ENCODE data around the gene ALK. TPM values are rescaled to one million over a fixed set of nuclear protein-coding genes. Genes with fewer than 3 reads are reported as not detected.

The ALK gene
- total RNA-seq, 1 experiment from 2014 or later, result not detected

GRCh38 chr2:29317801-29318485 lies 603.4 kb downstream of the ALK start:
- no peak overlapping the region for H3K9ac ChIP-seq (ENCODE audit: extremely low read depth, insufficient read length, low read length)
- H3K36me3 Mint-ChIP-seq (ENCODE audit: insufficient read depth in 1 of 3, low read depth in 3 of 3), result no peaks in the 10 kb centered on the region
- H2AFZ ChIP-seq (ENCODE audit: low read length), result no peak overlapping the region
- no peak overlapping the region for H3K4me2 ChIP-seq (ENCODE audit: insufficient read depth, insufficient read length, low read length)
- H3K79me1 ChIP-seq (ENCODE audit: insufficient read depth, low read depth, low read length, poor library complexity, severe bottlenecking), result no peaks in the 10 kb centered on the region
- H3K4me1 Mint-ChIP-seq, result peaks cover 10 to 13% of the 10 kb centered on the region in 2 experiments
- no peak overlapping the region for H3K18ac ChIP-seq (ENCODE audit: insufficient read length, low read depth, low read length)
- H3K4me1 ChIP-seq (ENCODE audit: insufficient read depth, low read length), result no peaks in the 10 kb centered on the region
- H3K9me3 ChIP-seq (ENCODE audit: control insufficient read depth, low read depth, low read length), result no peaks in the 10 kb centered on the region
- H2BK12ac ChIP-seq (ENCODE audit: insufficient read length, low read depth, low read length), result no peak overlapping the region
- no peak overlapping the region for H3K27ac ChIP-seq (ENCODE audit: insufficient read length, low read depth, low read length)
- no peak overlapping the region for H2BK20ac ChIP-seq (ENCODE audit: low read depth, low read length, poor library complexity, severe bottlenecking)
- H3K27me3 Mint-ChIP-seq (ENCODE audit: low read depth), result peaks cover 1% of the 10 kb centered on the region; the same call in 1 of the 2 replicates
- no peak overlapping the region for H2AK5ac ChIP-seq (ENCODE audit: insufficient read length, low read length)
- no peak for DNase-seq
- WGBS (ENCODE audit: extremely low coverage, insufficient read length, low lambda C conversion rate), result no CpG with 5 or more reads among the region's 8 CpGs
- H3K23me2 ChIP-seq (ENCODE audit: insufficient read length, low read depth, low read length, poor library complexity, severe bottlenecking), result no peaks in the 10 kb centered on the region
- peak overlapping the region in 1 of 3 experiments; percentile 42; a peak in 2 of 7 replicates for H3K27ac Mint-ChIP-seq
- TF ChIP-seq CTCF (conservative IDR thresholded peaks at IDR 0.05), result no peak
- H3K56ac ChIP-seq (ENCODE audit: insufficient read length, low read depth, low read length), result no peak overlapping the region
- H4K91ac ChIP-seq (ENCODE audit: insufficient read length, low read depth, low read length), result no peak overlapping the region
- H4K5ac ChIP-seq (ENCODE audit: insufficient read length, low read depth, low read length), result no peak overlapping the region
- no peak overlapping the region for H3T11ph ChIP-seq (ENCODE audit: low read length)
- H2BK120ac ChIP-seq (ENCODE audit: low read depth, low read length, poor library complexity, severe bottlenecking), result no peak overlapping the region
- no peak overlapping the region for H3K4me3 Mint-ChIP-seq
- H3K4ac ChIP-seq (ENCODE audit: low read depth, low read length), result no peak overlapping the region
- H3K9me3 Mint-ChIP-seq, result no peaks in the 10 kb centered on the region
- H3K79me2 ChIP-seq (ENCODE audit: insufficient read depth, low read length), result no peaks in the 10 kb centered on the region
- no peaks in the 10 kb centered on the region for H4K20me1 ChIP-seq (ENCODE audit: control insufficient read depth, insufficient read depth, insufficient read length)
- H4K8ac ChIP-seq (replicated peaks; ENCODE audit: insufficient read length, low read depth, low read length), result no peak overlapping the region
- no peak overlapping the region for H2BK15ac ChIP-seq (ENCODE audit: low read depth, low read length)
- H3K23ac ChIP-seq (ENCODE audit: insufficient read length, low read depth, low read length), result no peak overlapping the region
- H2BK5ac ChIP-seq (ENCODE audit: insufficient read length, low read length), result no peak overlapping the region
- no peak overlapping the region for H3K14ac ChIP-seq (ENCODE audit: insufficient read depth, low read length)
- H3K27me3 ChIP-seq (ENCODE audit: insufficient read depth, low read length), result no peaks in the 10 kb centered on the region
